PC-3 (cell line): Measurements from ENCODE around the gene LNX1. TPM values are rescaled to one million over a fixed set of nuclear protein-coding genes. Genes with fewer than 3 reads are reported as not detected.

Source experiments
- ATAC-seq: fragments of 200-7000 bp; cut with Tn5 transposase; 2 replicates; pipeline ENCODE4 v1.9.1; 2020; ENCODE audit warnings: mild to moderate bottlenecking, moderate library complexity
- BruUV-seq: library from RNA; stranded (reverse); fragments of 400-500 nt; replicated peaks from 2 replicates; lab custom pipeline; 2021; lab: Mats Ljungman, UMichigan
- CTCF ChIA-PET: fragments of 300-600 bp; sonication (Branson Sonifier 250); formaldehyde crosslinking; loops from one replicate; lab custom pipeline; 2022; ENCODE audit warnings: antibody characterized with exemption; lab: Charles Lee
- POLR2A ChIA-PET: fragments of 300-600 bp; sonication (Branson Sonifier 250); formaldehyde crosslinking; loops from one replicate; lab custom pipeline; 2022; ENCODE audit warnings: antibody characterized with exemption; ENCODE audit not compliant: unreplicated experiment; lab: Charles Lee
- DNase-seq: peaks from one replicate; pipeline ENCODE4 v3.0.0-alpha.2; 2015
- H2AFZ ChIP-seq: fragments of 300-600 bp; sonication (generic); 2 replicates; pipeline ENCODE4 v1.6.0; 2016; ENCODE audit warnings: antibody characterized with exemption, low read length
- H3F3A ChIP-seq: fragments of 300-600 bp; sonication (generic); one replicate; pipeline ENCODE4 v1.6.0; 2017; ENCODE audit warnings: antibody characterized with exemption, low read length, control low read depth, mild to moderate bottlenecking; ENCODE audit not compliant: unreplicated experiment
- H3K27ac ChIP-seq: fragments of 300-600 bp; sonication (generic); 2 replicates; pipeline ENCODE4 v1.5.1; 2016; ENCODE audit warnings: mild to moderate bottlenecking, low read length
- H3K27me3 ChIP-seq: fragments of 300-600 bp; sonication (generic); 2 replicates; pipeline ENCODE4 v1.6.1; 2016; ENCODE audit warnings: low read length, mixed read lengths
- H3K36me3 ChIP-seq: fragments of 300-600 bp; sonication (generic); 2 replicates; pipeline ENCODE4 v1.6.1; 2016; ENCODE audit warnings: low read depth, mixed run types, low read length, mixed read lengths
- H3K4me1 ChIP-seq: fragments of 300-600 bp; sonication (generic); 2 replicates; pipeline ENCODE4 v1.5.1; 2016; ENCODE audit warnings: low read length; ENCODE audit not compliant: insufficient read depth
- H3K4me2 ChIP-seq: fragments of 300-600 bp; sonication (generic); 2 replicates; pipeline ENCODE4 v1.6.0; 2016; ENCODE audit warnings: low read length
- H3K4me3 ChIP-seq: fragments of 300-600 bp; sonication (generic); 2 replicates; pipeline ENCODE4 v1.5.1; 2016; ENCODE audit warnings: mild to moderate bottlenecking, low read length, mixed read lengths
- H3K79me2 ChIP-seq: fragments of 300-600 bp; sonication (generic); 2 replicates; pipeline ENCODE4 v1.6.1; 2017; ENCODE audit warnings: low read length, mixed read lengths
- H3K9ac ChIP-seq: fragments of 300-600 bp; sonication (generic); 2 replicates; pipeline ENCODE4 v1.6.0; 2016; ENCODE audit warnings: mild to moderate bottlenecking, low read length
- H3K9me2 ChIP-seq: fragments of 300-600 bp; sonication (generic); replicated peaks from 2 replicates; pipeline ENCODE4 v1.6.1; 2016; ENCODE audit warnings: mixed run types, low read length, mixed read lengths
- H3K9me3 ChIP-seq: fragments of 300-600 bp; sonication (generic); 2 replicates; pipeline ENCODE4 v1.6.1; 2016; ENCODE audit warnings: low read length, mixed read lengths
- H4K20me1 ChIP-seq: fragments of 300-600 bp; sonication (generic); 2 replicates; pipeline ENCODE4 v1.6.1; 2016; ENCODE audit warnings: low read length, mixed read lengths
- CTCF ChIP-seq: fragments of 300-600 bp; sonication (generic); conservative IDR thresholded peaks from 2 replicates; pipeline ENCODE4 v1.5.1; 2017; ENCODE audit warnings: antibody characterized with exemption, low read depth, mild to moderate bottlenecking, low read length
- EZH2 ChIP-seq: fragments of 300-600 bp; sonication (generic); IDR thresholded peaks from one replicate; pipeline ENCODE4 v1.6.1; 2017; ENCODE audit warnings: antibody characterized with exemption, mild to moderate bottlenecking, low read length; ENCODE audit not compliant: unreplicated experiment
- EZH2phosphoT487 ChIP-seq: fragments of 300-600 bp; sonication (generic); IDR thresholded peaks from 2 replicates; pipeline ENCODE4 v1.6.1; 2018; ENCODE audit warnings: mild to moderate bottlenecking, antibody characterized with exemption, low read length, borderline replicate concordance
- intact Hi-C: fragments of 100-400 bp; cut with micrococcal nuclease; formaldehyde crosslinking; loops from 2 replicates; pipeline ENCODE4 v1.9.0; 2023
- total RNA-seq: library from RNA; depleted of rRNA; stranded (reverse); fragments of >200 nt; gene quantifications from 2 replicates; pipeline ENCODE4 v1.2.3, GENCODE V29; 2014

Gene LNX1
- total RNA-seq, 1 experiment from 2014 or later: 2.8 TPM

- Histone ChIP-seq H2AFZ (no peak overlapping the region), H3K79me2 (no peaks in the 10 kb centered on the region), H3F3A (no peaks in the 10 kb centered on the region), H4K20me1 (no peaks in the 10 kb centered on the region; the same call in 1 of the 2 replicates), H3K27me3 (no peaks in the 10 kb centered on the region), H3K9me2 (no peaks in the 10 kb centered on the region), H3K4me2 (no peak overlapping the region), H3K27ac (no peak overlapping the region), H3K9ac (no peak overlapping the region), H3K4me3 (no peak overlapping the region), H3K36me3 (peaks cover 25% of the 10 kb centered on the region), H3K4me1 (peaks cover 7% of the 10 kb centered on the region), H3K9me3 (no peaks in the 10 kb centered on the region)
- no TSS peak for BruUV-seq
- ATAC-seq (no peak), DNase-seq (no peak)
- ChIA-PET POLR2A (no interaction called here), CTCF (interaction anchor here (0.6 to 1.0 kb wide), 2 partner anchors 147 to 449 kb away, joined by 3 to 6 read pairs; no protein-coding TSS in a partner anchor)
- intact Hi-C loops: no loop called here
- no peak for TF ChIP-seq CTCF
- no peak for TF ChIP-seq EZH2phosphoT487
- TF ChIP-seq EZH2: no peak
Observed at GRCh38 chr4:53465281-53465680, 126.0 kb downstream of the LNX1 start.

- no peak for TF ChIP-seq EZH2
- Histone ChIP-seq H3K9me2 (no peaks in the 10 kb centered on the region), H3K79me2 (no peaks in the 10 kb centered on the region), H3K4me3 (no peak overlapping the region), H3F3A (no peaks in the 10 kb centered on the region), H3K4me2 (no peak overlapping the region), H2AFZ (no peak overlapping the region), H3K4me1 (peaks cover 26% of the 10 kb centered on the region), H3K9me3 (no peaks in the 10 kb centered on the region), H4K20me1 (no peaks in the 10 kb centered on the region; the same call in 1 of the 2 replicates), H3K27me3 (no peaks in the 10 kb centered on the region), H3K36me3 (peaks cover 36% of the 10 kb centered on the region), H3K27ac (no peak overlapping the region), H3K9ac (no peak overlapping the region)
- DNase-seq: no peak
- ATAC-seq: no peak
- intact Hi-C loops: no loop called here
- POLR2A ChIA-PET: no interaction called here
- BruUV-seq: no TSS peak
- CTCF ChIA-PET: no interaction called here
Observed at GRCh38 chr4:53463340-53463739, 127.9 kb downstream of the LNX1 start.

GRCh38 chr4:53461244-53461643, 130.0 kb downstream of the LNX1 start:
- Histone ChIP-seq H3K4me3 (no peak overlapping the region), H3K27ac (no peak overlapping the region), H3K4me2 (no peak overlapping the region), H3K9me3 (no peaks in the 10 kb centered on the region), H2AFZ (no peak overlapping the region), H3K9me2 (no peaks in the 10 kb centered on the region), H4K20me1 (peaks cover 9% of the 10 kb centered on the region), H3K4me1 (peaks cover 41% of the 10 kb centered on the region), H3K27me3 (no peaks in the 10 kb centered on the region), H3K9ac (no peak overlapping the region), H3K79me2 (peaks cover 13% of the 10 kb centered on the region), H3F3A (no peaks in the 10 kb centered on the region), H3K36me3 (peaks cover 49% of the 10 kb centered on the region)
- no peak for TF ChIP-seq EZH2phosphoT487
- no peak for TF ChIP-seq CTCF
- no peak for TF ChIP-seq EZH2
- intact Hi-C loops: no loop called here
- ATAC-seq (0 out of 2 replicates have a peak, but pooled peaks have one; percentile 9), DNase-seq (no peak)
- CTCF ChIA-PET: no interaction called here
- BruUV-seq: no TSS peak
- POLR2A ChIA-PET: no interaction called here
